ENCODE measurements around the gene ISCU. TPM values are rescaled to one million over a fixed set of nuclear protein-coding genes. Genes with fewer than 3 reads are reported as not detected.
A peak's percentile ranks its signal among the peaks of the same experiment; 100 is the strongest.

Gene ISCU
- total RNA-seq, 1 donor from 2014 or later = 78.9 TPM

DNA sequence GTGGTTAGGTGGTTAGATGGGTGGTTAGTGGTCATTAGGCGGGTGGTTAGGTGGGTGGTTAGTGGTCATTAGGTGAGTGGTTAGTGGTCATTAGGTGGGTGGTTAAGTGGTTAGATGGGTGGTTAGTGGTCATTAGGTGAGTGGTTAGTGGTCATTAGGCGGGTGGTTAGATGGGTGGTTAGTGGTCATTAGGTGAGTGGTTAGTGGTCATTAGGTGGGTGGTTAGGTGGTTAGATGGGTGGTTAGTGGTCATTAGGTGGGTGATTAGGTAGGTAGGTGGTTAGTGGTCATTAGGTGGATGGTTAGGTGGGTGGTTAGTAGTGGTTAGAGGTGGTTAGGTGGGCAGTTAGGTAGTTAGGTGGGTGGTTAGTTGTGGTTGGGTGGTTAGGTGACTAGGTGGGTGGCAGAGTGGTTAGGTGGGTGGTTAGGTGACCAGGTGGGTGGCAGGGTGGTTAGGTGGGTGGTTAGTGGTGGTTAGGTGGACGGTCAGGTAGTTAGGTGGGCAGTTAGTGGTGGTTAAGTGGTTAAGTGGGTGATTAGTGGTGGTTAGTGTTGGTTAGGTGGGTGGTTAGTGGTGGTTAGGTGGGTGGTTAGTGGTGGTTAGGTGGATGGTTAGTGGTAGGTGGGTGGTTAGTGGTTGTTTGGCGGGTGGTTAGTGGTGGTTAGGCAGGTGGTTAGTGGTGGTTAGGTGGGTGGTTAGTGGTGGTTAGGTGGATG, 43.5 kb downstream of the ISCU start:
- Mint-ChIP-seq H3K9me3 (no peaks in the 10 kb centered on the region), H3K4me3 (peak overlapping the region; percentile 36)

DNA sequence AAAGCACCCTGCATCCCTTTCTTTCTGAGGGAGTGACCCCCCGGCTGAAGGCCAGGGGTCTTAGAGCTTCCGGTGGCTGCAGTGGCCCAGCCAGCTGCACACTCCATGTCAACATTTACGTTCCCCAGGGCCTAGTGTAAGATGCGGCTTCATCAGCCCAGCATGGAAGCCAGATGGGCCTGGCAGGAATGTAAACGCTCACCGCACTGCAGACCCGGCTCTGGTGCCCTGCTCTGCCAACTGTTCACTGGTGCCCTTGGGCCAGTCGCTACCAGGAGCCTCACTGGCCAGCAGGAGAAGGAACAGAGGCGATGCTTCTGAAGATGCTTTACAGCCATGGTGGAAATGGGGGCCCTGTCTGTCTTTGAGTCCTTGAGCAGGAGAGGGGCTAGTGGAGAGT, 44.1 kb downstream of the ISCU start:
- no peaks in the 10 kb centered on the region for H3K9me3 Mint-ChIP-seq
- H3K27me3 Mint-ChIP-seq (ENCODE audit: insufficient read depth, low read depth) = peaks cover 26% of the 10 kb centered on the region
- TF ChIP-seq EZH2 (IDR thresholded peaks at IDR 0.05) (no peak), EZH2phosphoT487 (IDR thresholded peaks at IDR 0.05) (no peak)
- TF ChIP-seq, protein P1, sequence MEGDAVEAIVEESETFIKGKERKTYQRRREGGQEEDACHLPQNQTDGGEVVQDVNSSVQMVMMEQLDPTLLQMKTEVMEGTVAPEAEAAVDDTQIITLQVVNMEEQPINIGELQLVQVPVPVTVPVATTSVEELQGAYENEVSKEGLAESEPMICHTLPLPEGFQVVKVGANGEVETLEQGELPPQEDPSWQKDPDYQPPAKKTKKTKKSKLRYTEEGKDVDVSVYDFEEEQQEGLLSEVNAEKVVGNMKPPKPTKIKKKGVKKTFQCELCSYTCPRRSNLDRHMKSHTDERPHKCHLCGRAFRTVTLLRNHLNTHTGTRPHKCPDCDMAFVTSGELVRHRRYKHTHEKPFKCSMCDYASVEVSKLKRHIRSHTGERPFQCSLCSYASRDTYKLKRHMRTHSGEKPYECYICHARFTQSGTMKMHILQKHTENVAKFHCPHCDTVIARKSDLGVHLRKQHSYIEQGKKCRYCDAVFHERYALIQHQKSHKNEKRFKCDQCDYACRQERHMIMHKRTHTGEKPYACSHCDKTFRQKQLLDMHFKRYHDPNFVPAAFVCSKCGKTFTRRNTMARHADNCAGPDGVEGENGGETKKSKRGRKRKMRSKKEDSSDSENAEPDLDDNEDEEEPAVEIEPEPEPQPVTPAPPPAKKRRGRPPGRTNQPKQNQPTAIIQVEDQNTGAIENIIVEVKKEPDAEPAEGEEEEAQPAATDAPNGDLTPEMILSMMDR (IDR thresholded peaks at IDR 0.05) = no peak
- no peak overlapping the region for H3K4me3 ChIP-seq
- no peaks in the 10 kb centered on the region for H3K4me1 ChIP-seq
- H3K36me3 Mint-ChIP-seq = no peaks in the 10 kb centered on the region
- no peaks in the 10 kb centered on the region for H3K79me2 ChIP-seq (ENCODE audit: low read depth)
- H3K9ac ChIP-seq = no peak overlapping the region
- peaks cover 20% of the 10 kb centered on the region for H3F3A ChIP-seq (ENCODE audit: low read depth)
- no peak overlapping the region for H3K4me2 ChIP-seq
- no peaks in the 10 kb centered on the region for H3K27me3 ChIP-seq
- peaks cover 15% of the 10 kb centered on the region for H3K4me1 Mint-ChIP-seq
- DNase-seq (ENCODE audit: low spot score) = no peak
- H4K20me1 ChIP-seq (ENCODE audit: low read depth) = no peaks in the 10 kb centered on the region
- no peak overlapping the region for H3K27ac ChIP-seq
- no peak overlapping the region for H3K4me3 Mint-ChIP-seq
- H2AFZ ChIP-seq (replicated peaks) = no peak overlapping the region
- H3K9me3 ChIP-seq (ENCODE audit: low read depth) = no peaks in the 10 kb centered on the region
- H3K27ac Mint-ChIP-seq = no peak overlapping the region
- H3K36me3 ChIP-seq = no peaks in the 10 kb centered on the region

More for the DNA sequence above, 43.5 kb downstream of the ISCU start:
- Histone ChIP-seq H3K4me2 (no peak overlapping the region), H3K79me2 (ENCODE audit: low read depth) (no peaks in the 10 kb centered on the region), H3F3A (ENCODE audit: low read depth) (peaks cover 20% of the 10 kb centered on the region), H3K9me3 (ENCODE audit: low read depth) (no peaks in the 10 kb centered on the region), H3K4me1 (no peaks in the 10 kb centered on the region), H4K20me1 (ENCODE audit: low read depth) (no peaks in the 10 kb centered on the region), H3K27ac (no peak overlapping the region), H2AFZ (replicated peaks) (no peak overlapping the region), H3K9ac (no peak overlapping the region), H3K27me3 (no peaks in the 10 kb centered on the region), H3K4me3 (no peak overlapping the region), H3K36me3 (no peaks in the 10 kb centered on the region)
- Mint-ChIP-seq H3K27ac (peak overlapping the region; percentile 45), H3K36me3 (no peaks in the 10 kb centered on the region), H3K27me3 (ENCODE audit: insufficient read depth, low read depth) (peaks cover 27% of the 10 kb centered on the region), H3K4me1 (peaks cover 17% of the 10 kb centered on the region)
- DNase-seq (ENCODE audit: low spot score) = no peak
- TF ChIP-seq, protein P1 (IDR thresholded peaks at IDR 0.05) = no peak
- no peak for TF ChIP-seq EZH2phosphoT487 (IDR thresholded peaks at IDR 0.05)
- no peak for TF ChIP-seq EZH2 (IDR thresholded peaks at IDR 0.05)

DNA sequence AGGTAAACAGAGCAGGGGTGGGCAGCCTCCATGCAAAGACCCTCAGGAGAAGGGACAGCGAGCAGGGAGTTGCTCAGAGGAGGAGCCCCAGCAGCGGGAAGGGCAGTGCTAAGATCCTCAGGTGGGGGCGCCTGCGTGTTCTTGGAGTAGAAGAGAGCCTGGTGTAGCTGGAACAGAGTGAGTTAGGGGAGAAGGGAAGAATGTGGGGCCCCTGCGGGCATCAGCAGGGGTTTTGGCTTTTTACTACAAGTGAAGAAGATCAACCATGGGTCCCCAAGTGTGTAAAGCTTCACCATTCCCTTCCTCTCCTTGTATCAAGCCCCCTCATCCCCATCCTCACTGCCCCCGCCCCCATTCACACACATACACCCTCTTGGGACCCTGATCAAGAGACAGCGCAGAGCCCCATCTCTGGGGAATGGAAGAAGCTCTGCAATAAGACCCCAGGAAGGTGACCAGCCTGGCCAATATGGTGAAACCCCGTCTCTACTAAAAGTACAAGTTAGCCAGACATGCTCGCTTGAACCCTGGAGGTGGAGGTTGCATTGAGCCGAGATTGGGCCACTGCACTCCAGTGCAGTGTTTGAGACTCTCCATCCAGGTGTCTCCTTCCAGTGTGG, 45.7 kb downstream of the ISCU start:
- Histone ChIP-seq H3K4me3 (no peak overlapping the region), H3K9me3 (ENCODE audit: low read depth) (no peaks in the 10 kb centered on the region), H3K79me2 (ENCODE audit: low read depth) (no peaks in the 10 kb centered on the region), H3K4me2 (no peak overlapping the region), H3K27ac (no peak overlapping the region), H4K20me1 (ENCODE audit: low read depth) (no peaks in the 10 kb centered on the region), H3K36me3 (no peaks in the 10 kb centered on the region), H2AFZ (replicated peaks) (no peak overlapping the region), H3K27me3 (no peaks in the 10 kb centered on the region), H3K9ac (no peak overlapping the region), H3F3A (ENCODE audit: low read depth) (peaks cover 20% of the 10 kb centered on the region), H3K4me1 (no peaks in the 10 kb centered on the region)
- no peak for DNase-seq (ENCODE audit: low spot score)
- Mint-ChIP-seq H3K36me3 (no peaks in the 10 kb centered on the region), H3K9me3 (no peaks in the 10 kb centered on the region), H3K27me3 (ENCODE audit: insufficient read depth, low read depth) (peaks cover 28% of the 10 kb centered on the region), H3K27ac (peak overlapping the region; percentile 65), H3K4me3 (no peak overlapping the region), H3K4me1 (peaks cover 14% of the 10 kb centered on the region)
- TF ChIP-seq EZH2phosphoT487 (IDR thresholded peaks at IDR 0.05) = no peak
- no peak for TF ChIP-seq EZH2 (IDR thresholded peaks at IDR 0.05)
- TF ChIP-seq, protein P1 (IDR thresholded peaks at IDR 0.05) = no peak

All from neural progenitor cell (in vitro differentiated cells).